SK-N-SH (cell line): ENCODE measurements around the gene SRSF12. TPM values are rescaled to one million over a fixed set of nuclear protein-coding genes. Genes with fewer than 3 reads are reported as not detected.

Source experiments
- CTCF ChIA-PET: fragments of 300-600, 350-600 bp; formaldehyde crosslinking; extraction: SDS; loops from one replicate; lab custom pipeline; 2021; lab: Yijun Ruan, JAX
- POLR2A ChIA-PET: fragments of 350-600 bp; sonication (Branson Sonifier 250); formaldehyde crosslinking; extraction: SDS; loops from one replicate; lab custom pipeline; 2020; ENCODE audit warnings: antibody characterized with exemption, inconsistent platforms; lab: Yijun Ruan, JAX
- DNase-seq: peaks from one replicate; pipeline ENCODE4 v3.0.0; 2012
- H2AFZ ChIP-seq: fragments of 200-600 bp; sonication (generic); 2 replicates; pipeline ENCODE4 v1.8.1; 2016; ENCODE audit warnings: antibody characterized with exemption, mild to moderate bottlenecking, low read depth
- H3F3A ChIP-seq: fragments of 200-600 bp; sonication (generic); replicated peaks from 2 replicates; pipeline ENCODE3; 2016; ENCODE audit warnings: antibody characterized with exemption, mild to moderate bottlenecking; ENCODE audit not compliant: insufficient read depth
- H3K27ac ChIP-seq, 2 experiments: fragments of 200-500 bp in 1 of 2; fragments of 200-600 bp in 1 of 2; sonication (Bioruptor generic) in 1 of 2; sonication (generic), shearing (Covaris generic) in 1 of 2; 2 replicates each; pipeline versions ENCODE4 v1.5.1 to v1.6.1; 2014 to 2016; ENCODE audit warnings: low read depth in 2 of 2, inconsistent platforms in 1 of 2, low read length in 1 of 2, mild to moderate bottlenecking in 1 of 2, mixed read lengths in 1 of 2
- H3K27me3 ChIP-seq: fragments of 200-600 bp; sonication (generic), shearing (Covaris generic); 2 replicates; pipeline ENCODE4 v1.6.1; 2016; ENCODE audit warnings: mixed run types; ENCODE audit not compliant: insufficient read depth
- H3K36me3 ChIP-seq, 2 experiments: fragments of 200-500 bp in 1 of 2; fragments of 200-600 bp in 1 of 2; sonication (Bioruptor generic) in 1 of 2; sonication (generic) in 1 of 2; replicated peaks in 1 of 2; 2 replicates each; pipeline versions ENCODE3 to v1.5.1; 2014 to 2016; ENCODE audit warnings: low read length in 1 of 2, mild to moderate bottlenecking in 1 of 2; ENCODE audit not compliant: insufficient read depth in 2 of 2, control insufficient read depth in 1 of 2
- H3K4me1 ChIP-seq, 2 experiments: fragments of 200-500 bp in 1 of 2; fragments of 200-600 bp in 1 of 2; sonication (Bioruptor generic) in 1 of 2; sonication (generic), shearing (Covaris generic) in 1 of 2; 2 replicates each; pipeline versions ENCODE4 v1.5.1 to v1.6.1; 2014 to 2016; ENCODE audit warnings: low read depth in 1 of 2, low read length in 1 of 2, mixed run types in 1 of 2; ENCODE audit not compliant: insufficient read depth in 2 of 2, control insufficient read depth in 1 of 2
- H3K4me2 ChIP-seq: fragments of 200-600 bp; sonication (generic), shearing (Covaris generic); 2 replicates; pipeline ENCODE4 v1.6.1; 2017; ENCODE audit warnings: mixed run types
- H3K4me3 ChIP-seq, 2 experiments: fragments of 200-500 bp in 1 of 2; fragments of 200-600 bp in 1 of 2; sonication (Bioruptor generic) in 1 of 2; sonication (generic), shearing (Covaris generic) in 1 of 2; 2 replicates each; pipeline versions ENCODE4 v1.5.1 to v1.8.1; 2014 to 2016; ENCODE audit warnings: low read depth in 2 of 2, inconsistent platforms in 1 of 2, low read length in 1 of 2, mild to moderate bottlenecking in 1 of 2, mixed read lengths in 1 of 2, moderate library complexity in 1 of 2
- H3K79me2 ChIP-seq: fragments of 200-600 bp; sonication (generic); 2 replicates; pipeline ENCODE4 v1.8.1; 2017; ENCODE audit warnings: mild to moderate bottlenecking; ENCODE audit not compliant: insufficient read depth
- H3K9ac ChIP-seq: fragments of 200-600 bp; sonication (generic); 2 replicates; pipeline ENCODE4 v1.6.1; 2017; ENCODE audit warnings: mixed run types
- H3K9me2 ChIP-seq: fragments of 200-600 bp; sonication (generic); 2 replicates; pipeline ENCODE4 v1.6.1; 2017; ENCODE audit warnings: mixed run types
- H3K9me3 ChIP-seq: fragments of 200-600 bp; sonication (generic); 2 replicates; pipeline ENCODE4 v1.6.1; 2017; ENCODE audit warnings: mixed run types, mild to moderate bottlenecking, moderate library complexity
- H4K20me1 ChIP-seq: fragments of 200-600 bp; sonication (generic); 2 replicates; pipeline ENCODE4 v1.6.1; 2017; ENCODE audit warnings: mild to moderate bottlenecking, mixed run types; ENCODE audit not compliant: insufficient read depth
- CHD2 ChIP-seq: fragments of 150-350 bp; IDR thresholded peaks from 2 replicates; pipeline ENCODE4 v1.6.1; 2018; ENCODE audit warnings: low read length; ENCODE audit not compliant: partially characterized antibody
- ELF1 ChIP-seq: IDR thresholded peaks from 2 replicates; pipeline ENCODE4 v1.4.0; 2012
- FOSL2 ChIP-seq: IDR thresholded peaks from 2 replicates; pipeline ENCODE4 v1.4.0; 2012; ENCODE audit warnings: low read depth, mild to moderate bottlenecking, moderate library complexity, borderline replicate concordance
- FOXJ3 ChIP-seq: sonication (generic); formaldehyde crosslinking; IDR thresholded peaks from 2 replicates; pipeline ENCODE4 v1.5.1; 2020; ENCODE audit warnings: mild to moderate bottlenecking, missing genetic modification reagents
- FOXM1 ChIP-seq: IDR thresholded peaks from 2 replicates; pipeline ENCODE4 v1.4.0; 2012; ENCODE audit warnings: low read depth, mild to moderate bottlenecking
- GATA2 ChIP-seq: sonication (generic); formaldehyde crosslinking; IDR thresholded peaks from 2 replicates; pipeline ENCODE4 v1.5.0; 2020; ENCODE audit warnings: mild to moderate bottlenecking, missing genetic modification reagents
- JUND ChIP-seq: IDR thresholded peaks from 2 replicates; pipeline ENCODE4 v1.4.0; 2012
- MEF2A ChIP-seq: IDR thresholded peaks from 2 replicates; pipeline ENCODE4 v1.4.0; 2012; ENCODE audit warnings: low read depth, borderline replicate concordance
- NFIC ChIP-seq: IDR thresholded peaks from 2 replicates; pipeline ENCODE4 v1.4.0; 2012; ENCODE audit warnings: borderline replicate concordance
- NRF1 ChIP-seq: IDR thresholded peaks from 2 replicates; pipeline ENCODE4 v1.6.1; 2012; ENCODE audit warnings: low read depth, mild to moderate bottlenecking, low read length
- SIN3A ChIP-seq: IDR thresholded peaks from 2 replicates; pipeline ENCODE4 v1.6.1; 2012; ENCODE audit warnings: low read depth, mild to moderate bottlenecking, low read length, moderate library complexity, borderline replicate concordance
- SMC3 ChIP-seq: IDR thresholded peaks from 2 replicates; pipeline ENCODE4 v1.6.1; 2012; ENCODE audit warnings: low read depth, low read length, improper control_type of control experiment
- TCF12 ChIP-seq: IDR thresholded peaks from 2 replicates; pipeline ENCODE4 v1.4.0; 2012
- WGBS: methylation state at CpG from one replicate; pipeline ENCODE4 v1.1.6; 2017; ENCODE audit warnings: low lambda C conversion rate; 5-methylcytosine and 5-hydroxymethylcytosine counted together
- polyA plus RNA-seq, 3 experiments: library from polyadenylated mRNA; depleted of rRNA; stranded (reverse); fragments of >200 nt; gene quantifications; 2 replicates each; pipeline ENCODE4 v1.2.3, GENCODE V29; 2012
- TF ChIP-seq, protein P1 (sequence below): fragments of 150-350 bp; IDR thresholded peaks from 2 replicates; pipeline ENCODE4 v1.6.1; 2016; ENCODE audit warnings: mild to moderate bottlenecking, low read depth, low read length
- TF ChIP-seq, protein P2 (sequence below): IDR thresholded peaks from 2 replicates; pipeline ENCODE4 v1.4.0; 2012; ENCODE audit warnings: low read depth
- TF ChIP-seq, protein P3 (sequence below): fragments of 150-350 bp; IDR thresholded peaks from 2 replicates; pipeline ENCODE4 v1.6.1; 2017; ENCODE audit warnings: antibody characterized with exemption, low read length, low read depth, borderline replicate concordance
- TF ChIP-seq, protein P4 (sequence below): IDR thresholded peaks from 2 replicates; pipeline ENCODE4 v1.4.0; 2012; ENCODE audit warnings: low read depth, borderline replicate concordance
- TF ChIP-seq, protein P5 (sequence below): IDR thresholded peaks from 2 replicates; pipeline ENCODE4 v1.4.0; 2012; ENCODE audit warnings: low read depth, borderline replicate concordance
- TF ChIP-seq, protein P6 (sequence below): IDR thresholded peaks from 2 replicates; pipeline ENCODE4; 2012

The SRSF12 gene
- polyA plus RNA-seq, 1 of the 3 experiments (the other 2 are of a cell fraction), result 1.1 TPM

DNA sequence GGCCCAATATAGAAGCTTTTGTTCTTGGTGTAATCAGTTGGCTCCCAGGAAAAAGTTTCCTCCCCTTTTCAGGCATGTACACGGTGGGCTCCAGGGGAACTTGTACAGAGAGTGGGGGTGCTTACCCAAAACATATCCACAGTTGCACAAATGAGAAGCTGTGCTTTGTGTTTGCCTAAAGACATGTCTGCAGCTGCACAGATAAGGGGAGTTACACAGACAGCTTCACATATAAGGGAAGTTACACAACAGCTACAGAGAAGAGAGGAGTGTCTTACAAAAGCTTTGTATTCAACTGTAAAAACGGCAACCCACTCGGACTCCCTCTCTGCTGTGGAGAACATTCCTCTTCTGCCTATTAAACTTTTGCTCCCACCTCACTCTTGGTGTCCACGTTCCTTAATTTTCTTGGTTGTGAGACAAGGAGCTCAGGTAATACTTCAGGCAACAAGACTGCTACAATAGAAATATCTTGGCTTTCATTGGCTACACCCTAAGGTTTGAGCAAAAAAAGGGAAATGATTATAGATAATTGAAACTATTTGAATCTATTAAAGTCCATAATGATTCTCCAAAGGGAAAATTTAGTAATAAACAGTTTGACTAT, 44.8 kb downstream of the SRSF12 start:
- Histone ChIP-seq H3K27me3 (no peaks in the 10 kb centered on the region), H3K4me2 (no peak overlapping the region), H3K4me1 (no peaks in the 10 kb centered on the region), H3F3A (no peaks in the 10 kb centered on the region), H4K20me1 (no peaks in the 10 kb centered on the region), H3K9me2 (no peaks in the 10 kb centered on the region), H3K36me3 (no peaks in the 10 kb centered on the region), H3K4me3 (no peak overlapping the region), H3K79me2 (no peaks in the 10 kb centered on the region), H3K27ac (no peak overlapping the region), H3K9ac (no peak overlapping the region), H3K9me3 (no peaks in the 10 kb centered on the region), H2AFZ (no peak overlapping the region)
- CTCF ChIA-PET, result no interaction called here
- DNase-seq, result no peak
- POLR2A ChIA-PET, result no interaction called here
- WGBS, result 63% methylated on average over 4 of the region's 4 CpGs
- TF ChIP-seq FOXM1 (no peak), CHD2 (no peak), ELF1 (no peak), GATA2 (no peak), SIN3A (no peak), NFIC (no peak), MEF2A (no peak), TCF12 (no peak), FOXJ3 (no peak), FOSL2 (no peak), NRF1 (no peak), SMC3 (no peak), JUND (no peak)
- TF ChIP-seq, protein P1, sequence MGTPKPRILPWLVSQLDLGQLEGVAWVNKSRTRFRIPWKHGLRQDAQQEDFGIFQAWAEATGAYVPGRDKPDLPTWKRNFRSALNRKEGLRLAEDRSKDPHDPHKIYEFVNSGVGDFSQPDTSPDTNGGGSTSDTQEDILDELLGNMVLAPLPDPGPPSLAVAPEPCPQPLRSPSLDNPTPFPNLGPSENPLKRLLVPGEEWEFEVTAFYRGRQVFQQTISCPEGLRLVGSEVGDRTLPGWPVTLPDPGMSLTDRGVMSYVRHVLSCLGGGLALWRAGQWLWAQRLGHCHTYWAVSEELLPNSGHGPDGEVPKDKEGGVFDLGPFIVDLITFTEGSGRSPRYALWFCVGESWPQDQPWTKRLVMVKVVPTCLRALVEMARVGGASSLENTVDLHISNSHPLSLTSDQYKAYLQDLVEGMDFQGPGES, result no peak
- TF ChIP-seq, protein P2, sequence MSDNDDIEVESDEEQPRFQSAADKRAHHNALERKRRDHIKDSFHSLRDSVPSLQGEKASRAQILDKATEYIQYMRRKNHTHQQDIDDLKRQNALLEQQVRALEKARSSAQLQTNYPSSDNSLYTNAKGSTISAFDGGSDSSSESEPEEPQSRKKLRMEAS, result no peak
- TF ChIP-seq, protein P3, sequence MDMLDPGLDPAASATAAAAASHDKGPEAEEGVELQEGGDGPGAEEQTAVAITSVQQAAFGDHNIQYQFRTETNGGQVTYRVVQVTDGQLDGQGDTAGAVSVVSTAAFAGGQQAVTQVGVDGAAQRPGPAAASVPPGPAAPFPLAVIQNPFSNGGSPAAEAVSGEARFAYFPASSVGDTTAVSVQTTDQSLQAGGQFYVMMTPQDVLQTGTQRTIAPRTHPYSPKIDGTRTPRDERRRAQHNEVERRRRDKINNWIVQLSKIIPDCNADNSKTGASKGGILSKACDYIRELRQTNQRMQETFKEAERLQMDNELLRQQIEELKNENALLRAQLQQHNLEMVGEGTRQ, result no peak
- TF ChIP-seq, protein P4, sequence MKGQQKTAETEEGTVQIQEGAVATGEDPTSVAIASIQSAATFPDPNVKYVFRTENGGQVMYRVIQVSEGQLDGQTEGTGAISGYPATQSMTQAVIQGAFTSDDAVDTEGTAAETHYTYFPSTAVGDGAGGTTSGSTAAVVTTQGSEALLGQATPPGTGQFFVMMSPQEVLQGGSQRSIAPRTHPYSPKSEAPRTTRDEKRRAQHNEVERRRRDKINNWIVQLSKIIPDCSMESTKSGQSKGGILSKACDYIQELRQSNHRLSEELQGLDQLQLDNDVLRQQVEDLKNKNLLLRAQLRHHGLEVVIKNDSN, result no peak
- TF ChIP-seq, protein P5, sequence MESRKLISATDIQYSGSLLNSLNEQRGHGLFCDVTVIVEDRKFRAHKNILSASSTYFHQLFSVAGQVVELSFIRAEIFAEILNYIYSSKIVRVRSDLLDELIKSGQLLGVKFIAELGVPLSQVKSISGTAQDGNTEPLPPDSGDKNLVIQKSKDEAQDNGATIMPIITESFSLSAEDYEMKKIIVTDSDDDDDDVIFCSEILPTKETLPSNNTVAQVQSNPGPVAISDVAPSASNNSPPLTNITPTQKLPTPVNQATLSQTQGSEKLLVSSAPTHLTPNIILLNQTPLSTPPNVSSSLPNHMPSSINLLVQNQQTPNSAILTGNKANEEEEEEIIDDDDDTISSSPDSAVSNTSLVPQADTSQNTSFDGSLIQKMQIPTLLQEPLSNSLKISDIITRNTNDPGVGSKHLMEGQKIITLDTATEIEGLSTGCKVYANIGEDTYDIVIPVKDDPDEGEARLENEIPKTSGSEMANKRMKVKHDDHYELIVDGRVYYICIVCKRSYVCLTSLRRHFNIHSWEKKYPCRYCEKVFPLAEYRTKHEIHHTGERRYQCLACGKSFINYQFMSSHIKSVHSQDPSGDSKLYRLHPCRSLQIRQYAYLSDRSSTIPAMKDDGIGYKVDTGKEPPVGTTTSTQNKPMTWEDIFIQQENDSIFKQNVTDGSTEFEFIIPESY, result no peak
- TF ChIP-seq, protein P6, sequence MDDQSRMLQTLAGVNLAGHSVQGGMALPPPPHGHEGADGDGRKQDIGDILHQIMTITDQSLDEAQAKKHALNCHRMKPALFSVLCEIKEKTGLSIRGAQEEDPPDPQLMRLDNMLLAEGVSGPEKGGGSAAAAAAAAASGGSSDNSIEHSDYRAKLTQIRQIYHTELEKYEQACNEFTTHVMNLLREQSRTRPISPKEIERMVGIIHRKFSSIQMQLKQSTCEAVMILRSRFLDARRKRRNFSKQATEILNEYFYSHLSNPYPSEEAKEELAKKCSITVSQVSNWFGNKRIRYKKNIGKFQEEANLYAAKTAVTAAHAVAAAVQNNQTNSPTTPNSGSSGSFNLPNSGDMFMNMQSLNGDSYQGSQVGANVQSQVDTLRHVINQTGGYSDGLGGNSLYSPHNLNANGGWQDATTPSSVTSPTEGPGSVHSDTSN, result no peak
